ENCODE data around the gene TINCR.

GRCh38 chr19:5567970-5568407 is 236 bp upstream of the TINCR start:
- TF ChIP-seq PRDM15 (CRISPR knock-in tag; IDR thresholded peaks at IDR 0.05) (no peak), PRRX2 (CRISPR knock-in tag; IDR thresholded peaks at IDR 0.05) (no peak)

Data from WTC11 (cell line).